Measurements from ENCODE around the gene CENPU. TPM values are rescaled to one million over a fixed set of nuclear protein-coding genes. Genes with fewer than 3 reads are reported as not detected.

CENPU gene
- 12.2 TPM for total RNA-seq

DNA sequence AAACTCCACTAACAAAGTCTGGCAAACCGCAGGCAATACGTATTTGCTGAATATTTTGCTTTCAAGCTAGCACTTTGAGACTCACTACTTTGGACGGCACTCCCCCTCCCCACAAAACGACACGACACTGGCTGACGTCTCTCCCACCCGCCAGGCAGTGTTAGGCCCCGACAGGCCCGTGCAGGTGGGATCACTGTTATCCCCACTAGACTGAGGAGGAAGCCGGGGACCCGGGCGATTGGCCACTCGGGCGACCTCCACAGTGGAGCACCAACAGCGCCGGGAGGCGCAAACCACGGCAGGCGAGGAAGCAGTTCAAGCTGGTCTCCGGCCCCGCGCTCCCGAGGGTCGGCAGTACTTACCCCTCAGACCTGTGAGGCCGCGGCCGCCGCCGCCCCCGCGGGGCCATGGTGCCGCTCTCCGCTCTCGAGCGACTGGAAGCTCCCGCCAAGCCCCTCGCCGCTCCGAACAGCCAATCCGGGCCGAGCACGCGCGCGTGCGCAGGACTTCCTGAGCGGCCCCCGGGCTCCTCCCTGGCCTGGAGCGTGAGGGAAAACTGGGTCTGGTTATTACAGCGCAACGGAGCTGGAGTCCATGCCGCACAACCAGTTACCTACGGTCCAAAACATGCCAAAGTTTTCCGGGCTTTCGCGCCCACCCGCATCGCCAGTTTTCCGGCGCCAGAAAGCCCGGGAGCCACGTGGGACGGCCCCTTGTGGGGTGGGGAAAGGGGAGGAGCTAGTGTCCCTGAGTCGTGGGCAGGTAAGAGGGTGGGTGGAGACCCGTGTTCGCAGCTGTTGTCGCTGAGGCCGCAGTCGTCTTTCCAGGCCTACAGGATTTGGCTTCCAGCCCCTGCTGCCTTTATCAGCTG, at the start of gene CENPU:
TSS of gene CENPU (minus strand) at position 443 of the 871 bp plus-strand sequence. CDS start at position 409, 34 bp downstream.

GRCh38 chr4:184649026-184649970, 84.6 kb downstream of the CENPU start, which contains the start of the genes CASP3 and PRIMPOL:
TSS of gene CASP3 (minus strand) at chr4:184649447. CDS start at chr4:184638453, 10,994 bp downstream.
TSS of gene PRIMPOL (plus strand) at chr4:184649738. CDS start at chr4:184657141, 7,403 bp downstream.

Other genes with a start within 250 kb of the CENPU start
- 38.2 TPM for gene CASP3, start 84.6 kb downstream of the CENPU start, total RNA-seq
- gene PRIMPOL, start 84.4 kb downstream of the CENPU start, total RNA-seq, result 29.7 TPM
- gene ACSL1, start 91.9 kb upstream of the CENPU start, total RNA-seq, result 26.0 TPM